ENCODE data around the gene USP15. TPM values are rescaled to one million over a fixed set of nuclear protein-coding genes. Genes with fewer than 3 reads are reported as not detected.

USP15 gene
- total RNA-seq, 1 donor from 2014 or later = 112 TPM

- Mint-ChIP-seq H3K27me3 (no peaks in the 10 kb centered on the region), H3K4me3 (no peak overlapping the region), H3K36me3 (ENCODE audit: low read depth) (peaks cover 62% of the 10 kb centered on the region), H3K4me1 (peaks cover 20% of the 10 kb centered on the region), H3K27ac (no peak overlapping the region), H3K9me3 (no peaks in the 10 kb centered on the region)
- DNase-seq = no peak
- intact Hi-C loops (cut with micrococcal nuclease) = no loop called here
Measured at GRCh38 chr12:62400135-62400534, 139.9 kb downstream of the USP15 start.

GRCh38 chr12:62401631-62402030, 141.4 kb downstream of the USP15 start:
- no peaks in the 10 kb centered on the region for H3K27me3 Mint-ChIP-seq

DNA sequence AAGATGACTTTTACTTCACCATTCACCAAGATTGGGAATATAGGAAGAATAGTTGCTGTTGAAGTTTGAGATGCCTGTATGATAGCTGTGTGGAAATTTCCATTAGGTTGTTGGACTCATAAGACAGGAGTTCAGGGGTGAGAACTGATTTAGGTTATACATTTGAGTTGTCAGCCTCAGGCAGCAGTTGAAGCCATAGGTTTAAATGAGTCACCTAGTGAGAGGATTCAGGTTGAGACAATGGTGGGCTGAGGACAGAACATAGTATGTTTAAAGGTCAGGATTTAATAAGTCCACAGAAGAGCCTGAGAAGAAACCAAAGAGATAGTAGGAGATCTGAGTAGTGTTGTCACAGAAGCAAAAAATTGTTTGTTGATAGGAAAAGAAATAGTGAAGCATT, 142.8 kb downstream of the USP15 start:
- H3K4me3 Mint-ChIP-seq = no peak overlapping the region
- H3K27ac Mint-ChIP-seq = peak overlapping the region; percentile 39
- intact Hi-C loops (cut with micrococcal nuclease) = no loop called here
- no peaks in the 10 kb centered on the region for H3K9me3 Mint-ChIP-seq
- no peak for DNase-seq
- H3K4me1 Mint-ChIP-seq = peaks cover 20% of the 10 kb centered on the region
- H3K27me3 Mint-ChIP-seq = no peaks in the 10 kb centered on the region
- H3K36me3 Mint-ChIP-seq (ENCODE audit: low read depth) = peaks cover 60% of the 10 kb centered on the region

More at GRCh38 chr12:62401631-62402030, 141.4 kb downstream of the USP15 start:
- intact Hi-C loops (cut with micrococcal nuclease) = no loop called here
- no peak overlapping the region for H3K27ac Mint-ChIP-seq
- peaks cover 20% of the 10 kb centered on the region for H3K4me1 Mint-ChIP-seq
- no peak overlapping the region for H3K4me3 Mint-ChIP-seq
- DNase-seq = no peak
- peaks cover 57% of the 10 kb centered on the region for H3K36me3 Mint-ChIP-seq (ENCODE audit: low read depth)
- no peaks in the 10 kb centered on the region for H3K9me3 Mint-ChIP-seq

GRCh38 chr12:62407587-62407986, 147.4 kb downstream of the USP15 start:
- H3K27ac Mint-ChIP-seq = peak overlapping the region; percentile 49
- intact Hi-C loops (cut with micrococcal nuclease) = no loop called here
- peaks cover 45% of the 10 kb centered on the region for H3K36me3 Mint-ChIP-seq (ENCODE audit: low read depth)

DNA sequence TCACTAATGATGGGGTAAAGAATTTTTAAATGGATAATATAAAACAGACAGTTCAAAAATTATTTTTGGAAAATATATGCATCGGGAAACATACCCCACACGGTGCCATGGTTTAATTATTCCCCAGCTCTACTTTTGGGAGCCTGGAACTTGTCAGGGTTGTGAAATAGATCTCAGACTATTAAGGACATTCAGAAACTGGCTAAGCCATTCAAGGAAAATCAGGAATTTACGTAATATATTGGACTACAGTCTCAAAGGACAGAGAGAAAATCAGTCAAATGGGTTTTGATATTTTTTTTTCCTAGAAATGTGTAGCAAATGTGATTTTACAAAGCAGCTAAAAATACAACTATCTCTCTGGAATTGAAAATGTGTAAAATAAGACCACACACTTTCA, 148.9 kb downstream of the USP15 start:
- DNase-seq = no peak
- Mint-ChIP-seq H3K27ac (no peak overlapping the region), H3K36me3 (ENCODE audit: low read depth) (peaks cover 38% of the 10 kb centered on the region), H3K4me3 (no peak overlapping the region), H3K27me3 (no peaks in the 10 kb centered on the region), H3K9me3 (no peaks in the 10 kb centered on the region), H3K4me1 (no peaks in the 10 kb centered on the region)
- intact Hi-C loops (cut with micrococcal nuclease) = no loop called here

More at GRCh38 chr12:62407587-62407986, 147.4 kb downstream of the USP15 start:
- no peak for DNase-seq
- Mint-ChIP-seq H3K4me1 (peaks cover 10% of the 10 kb centered on the region), H3K9me3 (no peaks in the 10 kb centered on the region), H3K27me3 (no peaks in the 10 kb centered on the region), H3K4me3 (no peak overlapping the region)

GRCh38 chr12:62414180-62414579, 154.0 kb downstream of the USP15 start:
- intact Hi-C loops (cut with micrococcal nuclease) = no loop called here
- Mint-ChIP-seq H3K27ac (no peak overlapping the region), H3K36me3 (ENCODE audit: low read depth) (peaks cover 19% of the 10 kb centered on the region), H3K9me3 (peaks cover 4% of the 10 kb centered on the region), H3K27me3 (no peaks in the 10 kb centered on the region), H3K4me1 (peaks cover 10% of the 10 kb centered on the region), H3K4me3 (no peak overlapping the region)
- no peak for DNase-seq

DNA sequence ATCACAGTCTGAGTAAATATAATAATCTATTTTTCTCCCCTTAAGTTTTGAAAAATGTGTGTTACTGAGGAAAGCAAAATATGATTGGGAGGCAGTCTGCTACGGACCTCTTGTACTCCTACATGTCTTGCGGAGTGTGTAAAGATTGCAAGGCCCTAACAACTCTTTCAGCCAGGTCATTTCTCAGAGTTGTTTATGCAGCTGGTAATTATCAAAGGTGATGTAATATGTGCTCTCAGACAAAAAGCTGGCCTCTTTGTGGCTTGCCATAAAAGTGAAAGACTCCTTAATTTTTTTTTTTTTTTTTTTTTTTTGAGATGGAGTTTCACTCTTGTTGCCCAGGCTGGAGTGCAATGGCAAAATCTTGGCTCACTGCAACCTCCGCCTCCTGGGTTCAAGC, 165.9 kb downstream of the USP15 start:
- Mint-ChIP-seq H3K4me1 (no peaks in the 10 kb centered on the region), H3K4me3 (no peak overlapping the region), H3K27me3 (peaks cover 21% of the 10 kb centered on the region), H3K27ac (no peak overlapping the region), H3K36me3 (ENCODE audit: low read depth) (peaks cover 6% of the 10 kb centered on the region), H3K9me3 (peaks cover 33% of the 10 kb centered on the region)
- intact Hi-C loops (cut with micrococcal nuclease) = no loop called here
- DNase-seq = no peak

DNA sequence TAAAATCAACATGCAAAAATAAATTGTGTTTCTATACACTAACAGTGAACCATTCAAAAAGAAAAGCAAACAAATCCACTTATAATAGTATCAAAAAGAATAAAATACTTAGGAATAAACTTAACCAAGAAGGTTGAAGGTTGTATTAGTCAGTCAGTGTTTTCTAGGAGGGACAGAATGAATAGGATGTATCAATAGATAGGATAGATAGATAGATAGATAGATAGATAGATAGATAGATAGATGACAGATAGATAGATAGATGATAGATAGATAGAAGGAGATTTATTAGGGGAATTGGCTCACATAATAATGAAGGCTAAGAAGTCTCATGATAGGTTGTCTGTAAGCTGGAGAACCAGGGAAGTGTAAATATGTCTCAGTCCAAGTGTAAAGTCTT, 169.3 kb downstream of the USP15 start:
- Mint-ChIP-seq H3K9me3 (peaks cover 11% of the 10 kb centered on the region), H3K36me3 (ENCODE audit: low read depth) (peaks cover 4% of the 10 kb centered on the region), H3K4me3 (no peak overlapping the region), H3K4me1 (no peaks in the 10 kb centered on the region), H3K27ac (no peak overlapping the region), H3K27me3 (peaks cover 40% of the 10 kb centered on the region)
- no peak for DNase-seq
- intact Hi-C loops (cut with micrococcal nuclease) = no loop called here

DNA sequence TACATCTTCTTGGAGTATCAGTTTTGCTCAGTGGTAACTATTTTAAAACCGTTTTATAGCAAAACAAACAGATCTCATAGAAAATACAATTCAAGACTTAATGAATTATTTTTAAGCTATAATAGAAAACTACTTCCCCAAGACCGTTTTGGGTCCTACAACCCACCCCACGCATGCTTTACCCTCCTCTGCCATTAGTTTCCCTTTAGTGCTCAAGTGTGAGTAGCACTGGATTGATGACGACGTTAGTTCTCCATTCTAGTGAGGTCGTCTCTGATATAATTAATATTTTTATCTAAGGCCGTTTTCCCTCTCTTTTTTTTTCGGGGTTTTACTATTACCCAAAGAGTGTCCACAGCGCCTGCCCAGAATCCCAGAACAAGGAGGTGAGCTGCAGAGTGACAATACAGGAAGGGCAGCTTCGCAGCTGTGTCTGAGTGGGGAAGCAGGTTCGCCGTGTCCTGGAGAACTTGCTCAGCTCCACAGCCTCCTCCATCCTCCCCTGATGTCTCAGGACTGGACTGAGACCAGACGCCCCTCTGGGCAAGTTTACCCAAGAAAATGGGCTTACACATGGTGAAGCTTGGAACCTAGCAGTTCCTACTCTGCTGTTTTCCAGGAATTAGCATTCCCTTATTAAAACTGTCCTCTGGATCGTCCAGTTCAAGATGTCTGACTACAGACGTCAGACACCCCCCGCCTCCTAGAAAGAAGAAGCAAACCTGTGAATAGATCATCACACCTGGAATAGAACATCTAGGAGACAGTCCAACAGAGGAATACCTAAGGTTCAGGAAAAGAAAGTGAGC, 174.5 kb downstream of the USP15 start:
- peak overlapping the region; percentile 86 for H3K4me3 Mint-ChIP-seq
- intact Hi-C loops (cut with micrococcal nuclease) = loop anchor here (5.0 kb wide), 1 partner anchor 378 kb away; no protein-coding TSS in a partner anchor
- H3K4me1 Mint-ChIP-seq = peaks cover 13% of the 10 kb centered on the region
- H3K36me3 Mint-ChIP-seq (ENCODE audit: low read depth) = no peaks in the 10 kb centered on the region
- H3K27me3 Mint-ChIP-seq = peaks cover 54% of the 10 kb centered on the region
- H3K9me3 Mint-ChIP-seq = no peaks in the 10 kb centered on the region
- peak; percentile 59 for DNase-seq
- no peak overlapping the region for H3K27ac Mint-ChIP-seq

DNA sequence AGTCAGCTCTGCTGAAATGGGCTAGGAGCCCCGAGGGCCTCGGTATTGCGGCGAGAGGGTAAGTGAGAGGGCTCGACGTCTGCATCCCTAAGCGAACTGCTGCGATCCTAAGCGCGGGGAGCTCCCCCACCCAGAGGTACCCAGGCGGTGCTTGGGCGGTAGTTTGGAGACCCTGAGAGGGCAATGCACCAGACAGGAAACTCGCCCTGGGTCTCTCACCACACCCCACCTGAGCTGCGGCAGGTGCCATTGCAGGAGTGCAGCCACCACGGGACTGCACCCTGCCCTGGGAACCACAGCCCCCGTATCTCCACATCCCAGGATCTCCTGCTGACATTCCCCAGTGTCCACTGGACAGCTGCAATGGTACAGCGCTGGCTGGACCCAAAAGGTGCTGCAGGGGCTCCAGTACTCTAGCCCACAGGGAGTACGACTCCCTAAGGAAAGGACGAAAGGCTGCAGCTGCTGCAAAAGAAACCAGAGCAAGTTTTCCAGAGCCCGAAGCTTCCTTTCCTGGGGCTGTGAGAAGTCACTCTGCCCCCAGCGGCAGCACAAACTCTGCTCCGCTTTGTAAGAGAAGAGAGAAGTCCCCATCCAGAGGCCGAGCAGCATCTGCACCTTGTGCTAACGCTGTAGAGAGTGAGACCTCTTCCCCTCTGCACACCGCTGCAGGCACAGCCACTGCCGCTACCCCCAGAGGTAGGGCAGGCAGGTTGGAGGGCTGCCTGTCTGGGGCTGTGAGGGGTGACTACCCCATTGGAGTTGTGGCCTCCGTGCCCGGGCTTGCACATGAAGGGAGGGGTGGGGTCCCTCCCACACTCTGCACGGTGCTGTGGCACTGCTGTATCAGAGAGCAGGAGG, 175.3 kb downstream of the USP15 start:
- DNase-seq = peak; percentile 80
- Mint-ChIP-seq H3K4me3 (peak overlapping the region; percentile 86), H3K27ac (no peak overlapping the region), H3K9me3 (no peaks in the 10 kb centered on the region), H3K4me1 (peaks cover 13% of the 10 kb centered on the region), H3K27me3 (peaks cover 47% of the 10 kb centered on the region), H3K36me3 (ENCODE audit: low read depth) (no peaks in the 10 kb centered on the region)
- intact Hi-C loops (cut with micrococcal nuclease) = loop anchor here (5.0 kb wide), 1 partner anchor 377 kb away; no protein-coding TSS in a partner anchor

GRCh38 chr12:62436164-62436503, 175.9 kb downstream of the USP15 start:
- H3K9me3 Mint-ChIP-seq = no peaks in the 10 kb centered on the region
- no peak for DNase-seq
- H3K4me1 Mint-ChIP-seq = peaks cover 13% of the 10 kb centered on the region
- H3K27me3 Mint-ChIP-seq = peaks cover 41% of the 10 kb centered on the region
- no peak overlapping the region for H3K27ac Mint-ChIP-seq
- H3K36me3 Mint-ChIP-seq (ENCODE audit: low read depth) = no peaks in the 10 kb centered on the region
- intact Hi-C loops (cut with micrococcal nuclease) = loop anchor here (5.0 kb wide), 1 partner anchor 376 kb away; no protein-coding TSS in a partner anchor
- H3K4me3 Mint-ChIP-seq = peak overlapping the region; percentile 86

DNA sequence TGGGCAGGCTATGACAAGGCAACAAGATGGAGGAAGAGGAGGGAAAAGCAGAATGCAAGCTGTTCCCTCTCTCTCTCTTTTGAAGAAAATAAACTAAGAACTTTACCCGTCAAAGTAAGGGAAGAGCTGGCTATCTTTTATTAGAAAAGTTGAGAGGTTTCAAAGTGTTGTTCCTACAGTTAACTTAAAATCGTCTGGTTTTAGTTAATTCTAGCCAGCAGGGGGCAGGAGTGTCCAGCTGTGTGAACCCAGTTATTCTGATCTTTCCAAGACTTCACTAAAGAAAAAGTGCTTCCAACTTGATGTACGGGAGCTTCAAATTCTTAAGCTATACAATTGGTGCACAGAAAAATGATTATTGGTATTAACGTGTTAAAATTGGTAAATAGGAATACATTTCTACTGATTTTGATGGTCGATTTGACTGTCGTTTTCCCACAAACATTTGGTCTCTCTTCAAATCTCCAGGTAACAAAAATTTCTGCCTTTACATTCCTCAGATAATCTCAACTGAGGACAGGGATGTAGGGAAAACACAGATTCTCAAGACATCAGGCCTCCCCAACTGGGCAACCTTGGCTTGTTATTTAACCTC, 178.0 kb downstream of the USP15 start:
- Mint-ChIP-seq H3K4me3 (no peak overlapping the region), H3K27me3 (peaks cover 41% of the 10 kb centered on the region), H3K9me3 (peaks cover 9% of the 10 kb centered on the region), H3K4me1 (peaks cover 13% of the 10 kb centered on the region), H3K27ac (no peak overlapping the region), H3K36me3 (ENCODE audit: low read depth) (no peaks in the 10 kb centered on the region)
- intact Hi-C loops (cut with micrococcal nuclease) = loop anchor here (1.0 to 5.0 kb wide), 4 partner anchors 29 to 374 kb away; partner anchors contain the start of gene MON2
- peak; percentile 87 for DNase-seq

DNA sequence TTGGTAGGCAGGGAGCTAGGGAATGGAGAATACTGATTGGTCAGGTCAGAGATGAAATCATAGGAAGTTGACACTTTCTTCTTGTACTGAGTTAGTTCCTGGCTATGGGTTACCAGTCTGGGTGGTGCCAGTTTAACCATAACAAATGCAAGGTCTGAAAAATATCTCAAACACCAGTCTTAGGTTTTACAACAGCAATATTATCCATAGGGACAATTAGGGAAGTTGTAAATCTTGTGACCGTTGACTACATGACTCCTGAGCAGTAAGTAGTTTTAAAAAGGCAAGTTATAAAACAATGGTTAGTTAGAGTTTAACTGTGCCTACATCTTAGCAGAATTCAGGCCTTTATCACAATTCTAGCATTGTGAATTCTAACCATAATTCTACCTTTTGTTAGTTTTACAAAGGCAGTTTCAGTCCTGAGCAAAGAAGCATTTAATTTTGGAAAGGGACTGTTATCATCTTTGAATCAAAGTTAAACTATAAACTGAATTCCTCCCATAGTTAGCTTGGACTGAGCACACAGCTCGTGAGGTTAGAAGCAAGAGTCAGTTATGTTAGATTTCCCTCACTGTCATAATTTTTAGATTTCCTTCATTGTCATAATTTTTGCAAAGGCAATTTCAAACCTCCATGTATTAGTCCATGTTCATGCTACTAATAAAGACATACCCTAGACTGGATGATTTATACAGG, 186.7 kb downstream of the USP15 start:
- Mint-ChIP-seq H3K9me3 (peaks cover 17% of the 10 kb centered on the region), H3K36me3 (ENCODE audit: low read depth) (no peaks in the 10 kb centered on the region), H3K27ac (no peak overlapping the region), H3K4me3 (no peak overlapping the region), H3K27me3 (peaks cover 17% of the 10 kb centered on the region), H3K4me1 (no peaks in the 10 kb centered on the region)
- intact Hi-C loops (cut with micrococcal nuclease) = no loop called here
- no peak for DNase-seq

All from activated CD4-positive, alpha-beta T cell treated with anti-CD3 and anti-CD28 coated beads, Interleukin-2, amount 10 ng/mL, durations not matched to agents 24 days and 14 days (primary cell).